Activated T-cell treated with anti-CD3 and anti-CD28 coated beads for 1 hour (primary cell): ENCODE measurements around the gene OTOR.

Experiments used
- DNase-seq: peaks from one replicate; pipeline ENCODE4 v3.0.0-alpha.2; 2020; ENCODE audit warnings: low read depth

Gene OTOR

DNA sequence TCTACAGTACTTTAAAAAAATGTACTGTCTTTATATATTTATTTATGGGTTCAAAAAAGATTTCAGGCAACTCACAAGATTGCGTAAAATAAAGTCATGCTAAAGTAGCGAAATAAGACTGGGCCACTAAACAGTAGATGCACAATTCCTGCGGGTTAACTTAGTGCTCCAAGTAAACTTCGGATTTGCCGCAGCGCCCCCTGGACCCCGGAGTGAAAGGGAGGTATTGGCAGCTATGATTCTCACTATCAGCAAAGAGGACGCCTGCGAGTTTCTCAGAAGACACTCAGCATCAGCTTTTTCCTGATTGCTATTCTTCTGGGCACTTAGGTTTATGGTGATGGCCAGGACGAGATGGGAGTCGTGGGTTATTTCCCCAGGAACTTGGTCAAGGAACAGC is 1.4 kb downstream of the OTOR start:
- no peak for DNase-seq

DNA sequence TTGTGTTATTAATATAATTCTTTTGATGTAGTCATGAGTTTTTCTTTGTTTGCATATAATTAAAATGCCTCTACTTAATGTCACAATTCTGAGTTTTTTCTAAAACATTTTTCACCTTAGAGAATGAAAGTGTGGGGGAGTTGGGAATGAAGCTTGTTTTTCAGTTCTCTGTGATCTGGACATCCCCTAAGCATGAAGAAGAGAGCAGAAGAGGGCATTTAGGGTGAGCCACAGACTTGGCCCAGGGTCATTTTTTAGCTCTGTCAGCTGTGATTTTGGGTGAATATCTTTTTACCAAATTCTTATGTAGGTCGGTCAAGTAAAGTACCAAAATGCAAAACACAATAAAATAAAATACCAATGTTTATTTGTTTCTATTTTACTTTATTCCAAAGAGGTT is 3.9 kb downstream of the OTOR start:
- DNase-seq, result no peak

DNA sequence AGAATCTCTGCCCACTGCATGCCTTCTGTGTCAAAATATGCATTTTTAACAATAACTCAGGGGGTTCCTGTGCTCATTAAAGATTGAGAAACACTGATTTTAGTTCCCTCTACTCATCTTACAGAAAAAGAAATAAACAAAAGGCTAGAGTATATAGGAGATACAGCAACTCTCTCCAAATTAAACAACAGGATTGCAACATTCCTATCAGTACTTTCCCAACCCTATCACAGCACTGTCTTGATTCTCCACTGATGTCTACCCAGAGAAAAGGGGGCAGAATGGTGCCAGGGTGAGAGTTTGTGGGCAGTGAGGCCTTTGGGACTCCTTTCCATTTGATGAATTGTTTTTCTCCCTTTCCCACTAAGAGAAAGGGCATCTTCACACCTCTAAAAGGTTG is 4.7 kb downstream of the OTOR start:
- DNase-seq, result no peak

DNA sequence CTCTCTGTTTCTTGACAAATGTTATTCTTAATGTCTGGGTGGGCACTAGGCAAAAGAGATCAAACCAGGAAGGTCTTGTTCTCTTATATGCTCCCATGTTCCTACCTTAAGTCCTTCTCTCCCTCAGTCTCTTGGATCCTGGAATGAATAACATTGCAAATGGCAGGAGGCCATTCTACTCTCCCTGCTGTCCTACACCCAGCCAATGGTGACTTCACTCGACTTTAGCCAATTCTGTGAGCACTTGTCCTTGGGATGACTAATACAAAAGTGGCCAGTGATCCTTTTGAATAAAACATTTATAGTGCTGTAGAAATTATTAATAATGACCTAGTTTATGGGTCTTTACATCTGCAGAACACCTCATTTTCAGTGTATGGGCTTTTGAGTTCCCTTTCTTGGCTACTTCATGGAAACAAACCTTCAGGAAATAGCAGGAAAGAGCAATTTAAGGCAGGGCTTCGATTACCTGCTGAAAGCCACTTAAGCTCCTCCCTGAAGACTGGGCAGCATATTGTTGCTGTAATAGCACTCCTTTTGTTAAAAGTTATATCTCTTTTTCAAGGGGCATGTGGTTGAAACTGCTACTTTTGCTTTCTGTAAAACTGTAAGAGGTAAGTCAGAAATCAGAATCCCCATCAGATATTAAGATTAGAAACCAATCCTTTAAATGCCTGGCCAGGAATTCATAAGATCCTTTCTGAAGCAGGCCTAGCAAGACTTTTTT is 10.5 kb downstream of the OTOR start:
- DNase-seq, result no peak

DNA sequence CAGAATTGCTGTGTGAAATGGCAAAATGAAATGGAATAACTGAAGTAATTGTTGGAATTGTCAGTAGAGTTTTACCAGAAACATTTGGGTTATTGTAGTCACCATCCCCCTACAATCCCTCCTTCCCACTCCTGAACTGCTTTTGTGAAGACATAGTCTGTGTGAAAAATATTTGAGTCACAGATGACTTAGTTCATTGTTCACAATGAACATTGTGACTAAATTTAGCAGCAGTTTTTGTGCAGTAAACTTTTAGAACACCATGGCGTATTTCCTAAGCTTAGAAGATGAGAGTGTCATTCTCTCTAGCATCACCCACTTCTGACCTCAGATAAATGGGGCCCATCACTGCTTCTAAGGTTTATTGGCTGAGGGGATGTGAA is 11.0 kb downstream of the OTOR start:
- no peak for DNase-seq

DNA sequence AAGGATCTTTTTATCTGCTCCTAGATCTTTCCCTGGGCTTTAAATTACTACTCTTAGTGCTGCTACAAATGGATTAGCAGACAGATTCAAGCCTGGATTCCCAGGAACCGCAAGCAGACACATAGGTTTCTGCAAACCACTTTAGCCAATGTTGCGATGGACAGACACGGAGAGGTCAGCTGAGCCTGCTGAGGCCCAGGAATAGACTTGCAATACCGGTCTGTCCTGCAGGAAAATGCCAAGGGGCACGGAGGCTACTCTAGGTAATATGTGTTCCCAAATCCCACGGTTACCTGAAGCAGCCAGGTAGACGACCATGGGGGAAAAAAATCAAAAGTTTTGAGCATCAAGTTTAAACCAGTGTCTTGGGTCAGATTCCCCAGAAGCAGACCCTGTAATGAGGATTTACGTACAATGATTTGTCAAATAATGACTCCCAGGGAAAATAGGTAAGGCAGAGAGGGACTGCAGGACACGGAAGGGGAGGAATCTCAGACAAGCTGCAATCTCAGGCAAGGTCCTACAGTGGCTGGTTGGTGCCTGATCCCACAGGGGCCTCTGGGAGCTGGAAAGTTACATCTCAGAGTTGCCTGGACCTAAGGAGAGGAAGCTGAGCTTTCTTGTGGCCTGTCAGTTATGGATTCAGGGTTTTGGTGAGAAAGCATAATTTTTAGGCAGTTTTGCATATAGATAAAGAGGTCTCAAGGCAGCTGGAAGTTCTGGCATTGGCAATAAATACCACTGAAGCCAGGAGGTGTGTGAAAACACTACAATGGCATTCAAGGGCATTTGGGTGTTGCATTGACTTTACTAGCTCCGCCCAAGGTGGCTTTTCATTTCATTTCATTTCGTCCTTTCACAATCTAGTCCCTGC is 12.5 kb downstream of the OTOR start:
- no peak for DNase-seq

DNA sequence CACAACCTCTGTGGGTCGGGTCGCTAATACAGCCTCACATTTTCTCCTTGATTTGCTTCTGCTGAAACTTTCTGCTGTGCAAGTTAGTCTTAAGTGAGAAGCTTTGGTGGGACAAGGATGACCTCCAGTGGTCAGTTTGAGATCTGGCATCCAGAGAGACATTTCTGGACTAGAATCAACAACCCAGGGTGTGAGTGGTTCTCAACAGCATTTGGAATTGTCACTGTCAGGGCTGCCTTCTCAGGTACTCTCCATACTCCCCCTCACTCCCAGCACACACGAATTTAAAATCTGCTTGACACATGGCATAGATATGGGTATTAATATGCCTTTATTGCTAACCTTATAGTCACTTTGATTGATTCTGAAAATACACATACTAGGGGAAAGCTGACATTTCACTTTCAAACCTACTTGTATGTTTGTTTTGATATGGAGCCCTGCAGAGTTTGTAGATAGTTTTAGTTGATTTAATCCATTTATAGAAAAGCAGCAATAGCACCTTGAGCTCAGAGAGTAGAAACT is 13.2 kb downstream of the OTOR start:
- peak; percentile 12 for DNase-seq

DNA sequence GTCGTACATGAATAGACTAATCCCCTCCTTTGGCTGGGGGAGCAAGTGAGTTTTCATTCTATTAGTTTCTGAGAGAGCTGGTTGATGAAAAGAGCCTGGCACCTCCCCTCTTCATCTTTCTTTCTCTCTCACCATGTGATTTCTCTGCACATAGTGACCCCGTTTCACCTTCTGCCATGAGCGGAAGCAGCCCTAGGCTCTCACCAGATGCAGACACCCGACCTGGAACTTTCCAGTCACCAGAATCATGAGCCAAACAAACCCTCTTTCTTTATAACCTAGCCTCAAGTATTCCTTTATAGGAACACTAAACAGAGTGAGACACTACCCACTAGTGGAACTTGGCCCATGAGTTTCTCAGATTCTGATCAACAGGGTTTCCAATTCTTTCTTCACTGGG is 16.4 kb downstream of the OTOR start:
- DNase-seq, result no peak

DNA sequence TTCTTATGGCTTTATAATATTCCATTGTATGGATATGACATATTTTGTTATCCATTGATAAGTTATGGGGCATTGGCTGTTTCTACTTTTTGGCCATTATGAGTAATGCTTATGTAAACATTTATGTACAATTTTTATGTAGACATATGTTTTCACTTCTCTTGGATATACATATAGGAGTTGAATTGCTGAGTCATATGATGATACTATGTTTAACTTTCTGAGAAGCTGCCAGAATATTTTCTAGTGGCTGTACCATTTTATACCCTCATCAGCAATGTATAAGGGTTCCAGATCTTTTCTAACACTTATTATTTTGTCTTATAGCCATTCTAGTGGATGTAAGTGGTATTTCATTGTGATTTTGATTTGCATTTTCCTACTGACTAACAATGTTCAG is 23.1 kb downstream of the OTOR start:
- DNase-seq, result no peak

DNA sequence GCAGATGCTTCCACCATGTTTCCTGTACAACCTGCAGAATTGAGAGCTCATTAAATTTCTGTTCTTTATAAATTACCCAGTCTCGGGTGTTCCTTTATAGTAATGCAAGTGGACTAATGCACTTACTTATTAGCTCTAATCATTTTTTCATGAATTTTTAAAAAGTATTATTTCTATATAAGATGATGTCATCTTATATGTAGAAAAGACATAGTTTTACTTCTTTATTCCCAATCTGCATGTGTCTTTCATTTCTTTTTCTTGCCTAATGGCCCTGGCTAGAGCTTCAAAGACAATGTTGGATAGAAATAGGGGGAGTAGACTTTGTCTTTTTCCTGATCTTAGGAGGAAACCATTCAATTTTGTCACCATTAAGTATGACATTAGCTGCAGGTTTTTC is 27.8 kb downstream of the OTOR start:
- DNase-seq, result no peak

DNA sequence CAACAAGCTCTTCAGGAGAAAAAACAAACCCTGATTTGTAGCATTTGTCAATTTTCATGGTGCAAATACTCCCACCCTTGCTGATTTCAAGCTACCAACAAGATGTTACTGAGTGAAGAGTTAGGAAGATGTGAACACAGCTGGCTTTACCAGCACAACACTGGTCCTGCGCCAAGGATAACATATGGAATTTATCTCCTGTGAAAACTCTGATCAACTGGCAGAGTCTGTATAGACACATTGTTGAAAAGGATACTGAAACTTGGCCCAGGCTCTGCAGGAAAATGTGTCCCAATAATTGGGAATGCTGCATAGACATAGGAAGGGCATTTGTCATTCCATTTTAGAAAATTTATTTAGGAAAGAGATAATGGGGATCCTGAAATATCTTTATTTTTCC is 29.0 kb downstream of the OTOR start:
- DNase-seq, result no peak

DNA sequence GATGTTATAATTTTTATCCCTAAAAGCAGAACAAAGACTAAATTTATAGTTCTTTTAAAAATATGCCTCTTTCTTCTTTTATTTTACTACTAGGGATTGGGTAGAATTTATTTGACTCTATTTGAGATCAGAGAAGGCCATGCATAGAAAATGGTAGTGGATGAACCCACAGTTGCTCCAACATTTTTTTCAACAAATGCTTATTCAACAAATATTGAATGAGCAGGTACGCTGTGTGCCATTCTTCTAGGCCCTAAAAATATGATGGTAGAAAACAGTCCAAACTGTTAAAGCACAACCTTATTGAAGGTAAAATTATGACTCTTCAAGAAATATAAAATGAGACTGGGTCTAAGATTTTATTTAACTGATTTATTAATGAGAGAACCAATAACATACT is 30.0 kb downstream of the OTOR start:
- DNase-seq, result no peak

DNA sequence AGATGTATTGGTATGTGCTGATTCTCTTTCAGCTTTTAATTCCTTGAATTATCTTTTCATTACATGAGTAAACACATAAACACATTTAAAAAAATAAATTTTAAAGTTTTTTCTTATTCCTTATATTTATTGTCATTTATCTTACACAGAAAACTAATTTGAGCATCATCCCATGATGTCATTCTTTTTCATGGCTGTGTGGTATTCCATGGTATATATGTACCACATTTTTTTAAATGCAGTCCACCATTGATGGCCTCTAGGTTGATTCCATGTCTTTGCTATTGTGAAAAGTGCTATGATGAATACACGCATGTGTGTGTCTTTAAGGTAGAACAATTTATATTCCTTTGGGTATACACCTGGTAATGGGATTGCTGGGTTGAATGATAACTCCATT is 33.3 kb downstream of the OTOR start:
- DNase-seq, result no peak

DNA sequence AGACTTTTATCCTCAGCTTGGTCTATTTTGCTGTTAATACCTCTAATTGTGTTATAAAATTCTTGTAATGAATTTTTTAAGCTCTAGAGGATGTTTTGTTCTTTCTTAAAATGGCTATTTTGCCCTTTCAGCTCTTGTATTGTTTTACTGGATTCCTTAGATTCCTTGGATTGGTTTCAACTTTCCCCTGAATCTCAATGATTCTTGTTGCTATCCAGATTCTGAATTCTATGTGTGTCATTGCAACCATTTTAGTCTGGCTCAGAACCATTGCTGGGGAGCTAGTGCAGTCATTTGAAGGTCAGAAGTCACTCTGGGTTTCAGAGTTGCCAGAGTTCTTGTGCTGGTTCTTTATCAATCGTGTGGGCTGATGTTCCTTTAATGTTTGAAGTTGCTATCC is 37.1 kb downstream of the OTOR start:
- no peak for DNase-seq
